Endothelial cell of hepatic sinusoid (primary cell): ENCODE measurements around the gene IBA57.
"Not testable (repeated sequence)": the region's sequence is repeated elsewhere in the genome, so short reads cannot be mapped to it uniquely, and the experiment has no call there.

Experiments used
- in situ Hi-C: cut with HindIII; loops from 2 replicates; pipeline ENCODE4 v1.10.0; 2017; ENCODE audit warnings: low sequenced_read_pairs

IBA57 gene

DNA sequence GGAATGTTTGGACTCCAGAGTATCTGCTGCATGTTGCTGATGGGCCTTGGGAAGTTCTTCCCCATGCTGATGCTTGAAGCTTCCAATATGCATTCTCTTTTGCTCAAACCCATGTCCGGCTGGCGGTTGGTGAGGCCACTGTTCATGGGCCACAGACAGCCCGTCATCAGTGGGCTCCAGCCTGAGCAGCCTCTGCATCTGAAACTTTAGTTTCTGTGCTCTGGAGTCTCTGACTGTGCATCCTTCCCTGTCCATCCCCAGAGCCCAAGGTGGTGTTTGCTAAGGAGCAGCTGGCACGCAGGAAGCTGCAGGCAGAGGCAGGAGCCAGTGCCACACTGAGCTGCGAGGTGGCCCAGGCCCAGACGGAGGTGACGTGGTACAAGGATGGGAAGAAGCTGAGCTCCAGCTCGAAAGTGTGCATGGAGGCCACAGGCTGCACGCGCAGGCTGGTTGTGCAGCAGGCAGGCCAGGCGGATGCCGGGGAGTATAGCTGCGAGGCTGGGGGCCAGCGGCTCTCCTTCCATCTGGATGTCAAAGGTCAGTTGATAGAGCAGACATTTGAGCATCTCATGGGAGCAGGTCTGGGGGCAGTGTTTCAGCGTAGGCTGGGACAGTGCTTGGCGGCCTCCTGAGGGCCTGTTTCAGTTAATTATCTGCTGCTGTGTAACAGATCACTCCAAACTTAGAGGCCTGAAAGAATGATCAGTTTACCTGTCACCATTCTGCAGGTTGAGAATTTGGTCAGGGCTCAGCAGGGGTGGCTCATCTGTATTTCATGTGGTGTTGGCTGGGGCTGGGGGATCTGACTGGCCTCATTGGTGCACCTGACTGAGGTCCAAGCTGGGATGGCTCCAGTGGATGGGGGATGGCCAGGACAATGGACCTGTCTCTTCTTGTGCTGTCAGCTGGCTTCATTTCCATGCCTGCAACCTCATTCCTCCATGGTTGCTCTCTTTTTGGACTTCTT lies 58.9 kb downstream of the IBA57 start:
- in situ Hi-C loops = no loop called here

DNA sequence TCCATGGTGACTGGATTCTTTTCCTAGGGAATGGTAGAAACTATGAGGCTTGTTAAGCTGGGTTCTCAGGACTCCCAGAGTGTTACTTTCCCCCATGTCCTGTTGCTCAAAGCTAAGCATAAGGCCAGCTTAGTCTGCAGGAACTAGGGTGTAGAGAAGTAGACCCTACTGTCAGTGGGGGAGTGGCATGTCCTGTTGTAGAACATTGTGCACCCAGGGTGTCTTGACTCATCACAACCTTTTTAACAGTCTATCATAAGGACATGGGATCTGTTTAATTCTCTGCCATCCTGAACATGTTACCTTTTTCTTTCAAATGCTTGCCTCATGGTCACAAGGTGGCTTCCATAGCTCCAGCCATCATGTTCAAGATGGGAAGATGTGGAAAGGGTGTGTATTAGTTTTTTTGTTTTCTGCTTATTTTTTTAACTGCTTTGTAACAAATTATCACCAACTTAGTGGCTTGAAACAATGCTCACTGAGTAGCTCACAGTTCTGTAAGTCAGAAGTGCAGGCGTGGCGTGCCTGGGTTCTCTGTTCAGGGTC lies 59.6 kb downstream of the IBA57 start:
- in situ Hi-C loops = no loop called here

DNA sequence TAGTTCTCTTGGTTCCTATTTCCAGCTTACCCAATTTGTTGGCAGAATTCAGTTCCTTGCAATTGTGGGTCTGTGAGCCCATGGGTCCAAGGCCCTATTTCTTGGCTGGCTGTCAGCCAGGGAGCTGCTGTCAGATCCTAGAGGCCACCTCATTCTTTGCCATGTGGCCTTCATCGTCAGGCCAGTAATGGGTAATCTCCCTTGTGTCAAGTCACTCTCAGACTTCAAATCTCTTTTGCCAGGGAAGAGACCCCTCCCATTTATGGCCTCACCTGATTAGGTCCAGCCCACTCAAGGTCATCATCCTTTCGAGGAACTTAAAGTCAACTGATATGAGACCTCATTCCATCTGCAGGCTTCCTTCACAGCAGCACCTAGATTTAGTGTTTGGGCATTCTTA lies 60.1 kb downstream of the IBA57 start:
- in situ Hi-C loops = no loop called here

DNA sequence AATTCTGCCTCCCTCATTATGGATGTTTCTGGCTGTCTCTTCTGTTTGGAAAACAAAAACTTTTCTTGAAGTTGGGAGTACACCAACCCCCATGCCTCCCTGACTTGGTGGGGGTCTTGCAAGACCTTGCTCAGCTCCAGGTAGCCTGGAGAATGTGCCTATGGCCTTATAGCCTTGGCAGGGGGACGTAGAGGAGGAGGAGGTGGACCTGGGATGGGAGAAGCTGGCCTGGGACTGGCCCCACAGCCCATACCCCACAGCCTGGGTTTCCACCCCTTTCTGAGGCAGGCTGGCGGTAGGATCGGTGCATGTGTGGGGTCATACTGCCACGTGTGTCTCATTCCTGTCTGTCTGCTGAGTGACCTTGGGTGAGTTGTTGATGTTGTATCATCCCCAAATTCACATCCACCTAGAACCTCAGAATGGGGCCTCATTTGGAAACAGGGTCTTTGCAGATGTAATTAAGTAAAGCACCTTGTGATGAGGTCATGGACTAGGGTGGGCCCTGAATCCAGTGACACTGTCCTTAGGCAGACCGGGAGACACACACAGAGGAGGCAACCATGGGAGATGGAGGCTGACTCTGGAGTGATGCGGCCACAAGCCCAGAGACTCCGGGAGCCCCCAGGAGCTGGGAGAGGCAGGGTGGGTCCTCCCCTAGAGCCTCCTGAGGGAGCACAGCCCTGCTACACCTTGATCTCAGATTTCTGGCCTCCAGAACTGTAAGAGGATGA lies 60.7 kb downstream of the IBA57 start:
- in situ Hi-C loops = no loop called here

DNA sequence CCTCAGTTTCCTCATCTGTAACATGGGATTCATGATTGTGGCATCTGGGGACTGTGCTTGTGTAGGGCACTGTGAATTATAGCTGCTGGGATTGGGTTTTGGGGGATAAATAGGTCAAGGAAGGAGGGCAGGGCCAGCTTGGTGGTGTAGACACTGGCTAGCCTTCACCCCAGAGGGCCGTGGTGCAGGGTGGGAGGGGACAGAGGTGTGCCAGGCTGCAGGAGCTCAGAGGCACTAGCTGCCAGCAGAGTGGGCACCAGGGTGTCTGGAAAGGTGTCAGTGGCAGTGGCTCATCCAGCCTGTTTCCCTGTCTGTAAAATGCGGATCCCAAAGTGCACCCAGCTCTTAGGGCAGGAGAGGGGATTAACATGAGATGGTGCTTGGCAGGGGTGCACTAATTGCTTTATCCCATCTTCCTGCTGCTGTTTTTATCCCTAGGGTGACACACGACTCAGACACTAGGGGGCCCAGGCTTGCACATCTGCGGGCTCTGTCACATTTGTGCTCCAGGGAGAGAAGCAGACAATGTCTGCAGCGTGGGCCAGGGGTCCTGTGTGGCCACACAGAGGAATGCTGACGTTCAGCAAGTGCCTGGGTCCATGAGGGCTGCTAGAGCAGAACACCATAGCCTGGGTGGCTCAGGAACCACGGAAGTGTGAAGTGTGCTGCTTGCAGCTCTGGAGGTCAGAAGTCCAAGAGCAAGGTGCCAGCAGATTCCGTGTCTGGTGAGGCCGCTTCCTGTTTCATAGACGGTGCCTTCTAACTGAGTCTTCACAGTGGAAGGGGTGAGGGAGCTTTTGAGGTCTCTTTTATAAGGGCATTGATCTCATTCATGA lies 61.6 kb downstream of the IBA57 start:
- in situ Hi-C loops = no loop called here

DNA sequence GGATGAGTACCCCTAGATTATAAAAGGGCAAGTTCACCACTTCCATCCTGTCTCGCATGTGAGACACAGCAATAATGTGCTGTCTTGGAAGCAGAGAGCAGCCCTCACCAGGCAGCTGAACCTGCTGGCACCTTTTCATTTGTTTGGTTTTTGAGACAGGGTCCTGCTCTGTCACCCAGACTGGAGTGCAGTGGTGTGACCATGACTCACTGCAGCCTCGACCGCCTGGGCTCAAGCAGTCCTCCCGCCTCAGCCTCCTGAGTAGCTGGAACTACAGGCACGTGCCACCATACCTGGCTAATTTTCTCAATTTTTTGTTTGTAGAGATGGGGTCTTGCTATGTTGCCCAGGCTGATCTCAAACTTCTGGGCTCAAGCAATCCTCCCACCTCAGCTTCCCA lies 62.5 kb downstream of the IBA57 start:
- in situ Hi-C loops = not testable (repeated sequence)

DNA sequence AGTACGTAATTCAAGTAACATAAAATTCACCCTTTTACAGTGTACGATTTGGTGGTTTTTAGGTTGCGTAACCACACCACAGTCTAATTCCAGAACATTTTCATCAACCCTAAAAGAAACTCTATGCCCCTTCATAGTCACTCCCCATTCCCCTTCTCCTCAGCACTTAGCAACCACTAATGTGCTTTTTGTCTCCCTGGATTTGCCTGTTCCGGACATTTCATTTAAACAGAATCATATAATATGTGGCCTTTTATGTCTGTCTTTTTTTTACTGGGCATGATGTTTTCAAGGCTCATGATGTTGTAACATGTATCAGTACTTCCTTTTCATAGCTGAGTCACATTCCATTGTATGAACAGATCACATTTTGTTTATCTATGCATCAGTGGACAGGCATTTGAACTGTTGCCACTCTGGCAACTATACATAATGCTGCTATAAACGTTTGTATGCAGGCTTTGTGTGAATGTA lies 63.0 kb downstream of the IBA57 start:
- in situ Hi-C loops = no loop called here

DNA sequence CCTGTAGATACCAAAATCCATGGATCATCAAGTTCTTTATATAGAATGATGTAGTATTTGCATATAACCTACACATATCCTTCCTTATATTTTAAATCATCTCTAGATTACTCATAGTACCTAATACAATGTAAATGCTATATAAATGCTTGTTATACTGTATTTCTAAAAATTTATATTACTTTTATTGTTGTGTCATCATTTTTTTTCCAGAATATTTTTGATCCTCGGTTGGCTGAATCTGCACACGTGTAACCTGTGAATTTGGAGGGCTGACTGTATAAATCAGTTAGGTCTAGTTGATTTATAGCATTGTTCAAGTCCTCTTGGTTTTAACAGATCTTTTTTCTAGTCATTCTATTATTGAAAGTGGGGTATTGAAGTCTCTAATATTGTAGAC lies 65.6 kb downstream of the IBA57 start:
- in situ Hi-C loops = no loop called here
